ELF-1 (cell line): ENCODE data around the gene MGAT5.

Experiments used
- DNase-seq: peaks from one replicate; pipeline ENCODE4 v3.0.0-alpha.2; 2016; ENCODE audit warnings: low read depth, low spot score

The MGAT5 gene

GRCh38 chr2:134304394-134305108, 50.7 kb downstream of the MGAT5 start:
- DNase-seq = no peak

- DNase-seq = no peak
Observed at GRCh38 chr2:134305109-134305491, 51.2 kb downstream of the MGAT5 start.

- no peak for DNase-seq
Observed at GRCh38 chr2:134306521-134306920, 52.6 kb downstream of the MGAT5 start.

- DNase-seq = no peak
Observed at GRCh38 chr2:134307334-134307733, 53.5 kb downstream of the MGAT5 start.

- no peak for DNase-seq
Observed at GRCh38 chr2:134308474-134309385, 54.9 kb downstream of the MGAT5 start.

GRCh38 chr2:134310107-134311079, 56.5 kb downstream of the MGAT5 start:
- no peak for DNase-seq

GRCh38 chr2:134312482-134312881, 58.6 kb downstream of the MGAT5 start:
- no peak for DNase-seq

GRCh38 chr2:134314202-134314601, 60.3 kb downstream of the MGAT5 start:
- DNase-seq = no peak

GRCh38 chr2:134314681-134315368, 61.0 kb downstream of the MGAT5 start:
- no peak for DNase-seq

GRCh38 chr2:134315471-134315870, 61.6 kb downstream of the MGAT5 start:
- no peak for DNase-seq

- no peak for DNase-seq
Observed at GRCh38 chr2:134319596-134320254, 65.9 kb downstream of the MGAT5 start.

GRCh38 chr2:134320930-134321329, 67.1 kb downstream of the MGAT5 start:
- peak; percentile 55 for DNase-seq

- DNase-seq = no peak
Observed at GRCh38 chr2:134323777-134324176, 69.9 kb downstream of the MGAT5 start.

- no peak for DNase-seq
Observed at GRCh38 chr2:134324430-134324829, 70.6 kb downstream of the MGAT5 start.

- DNase-seq = no peak
Observed at GRCh38 chr2:134324947-134325346, 71.1 kb downstream of the MGAT5 start.

GRCh38 chr2:134325696-134326095, 71.8 kb downstream of the MGAT5 start:
- DNase-seq = no peak

- no peak for DNase-seq
Observed at GRCh38 chr2:134327367-134327766, 73.5 kb downstream of the MGAT5 start.

GRCh38 chr2:134331081-134331480, 77.2 kb downstream of the MGAT5 start:
- DNase-seq = peak; percentile 18

- no peak for DNase-seq
Observed at GRCh38 chr2:134333646-134334189, 79.8 kb downstream of the MGAT5 start.
